Fibroblast of pulmonary artery (primary cell): Measurements from ENCODE around the gene ACRBP.

Source experiments
- DNase-seq: peaks from one replicate; pipeline ENCODE4 v3.0.0-alpha.2; 2010; ENCODE audit warnings: low read depth
- H3K4me3 ChIP-seq: replicated peaks from 2 replicates; pipeline ENCODE4 v1.5.1; 2011; ENCODE audit warnings: low read depth, mild to moderate bottlenecking, control low read depth, low read length, moderate library complexity
- TF ChIP-seq, protein P1 (sequence below): IDR thresholded peaks from 2 replicates; pipeline ENCODE4 v1.5.1; 2011; ENCODE audit warnings: mild to moderate bottlenecking, control low read depth, low read length, inconsistent platforms; ENCODE audit errors: missing control alignments

ACRBP gene

DNA sequence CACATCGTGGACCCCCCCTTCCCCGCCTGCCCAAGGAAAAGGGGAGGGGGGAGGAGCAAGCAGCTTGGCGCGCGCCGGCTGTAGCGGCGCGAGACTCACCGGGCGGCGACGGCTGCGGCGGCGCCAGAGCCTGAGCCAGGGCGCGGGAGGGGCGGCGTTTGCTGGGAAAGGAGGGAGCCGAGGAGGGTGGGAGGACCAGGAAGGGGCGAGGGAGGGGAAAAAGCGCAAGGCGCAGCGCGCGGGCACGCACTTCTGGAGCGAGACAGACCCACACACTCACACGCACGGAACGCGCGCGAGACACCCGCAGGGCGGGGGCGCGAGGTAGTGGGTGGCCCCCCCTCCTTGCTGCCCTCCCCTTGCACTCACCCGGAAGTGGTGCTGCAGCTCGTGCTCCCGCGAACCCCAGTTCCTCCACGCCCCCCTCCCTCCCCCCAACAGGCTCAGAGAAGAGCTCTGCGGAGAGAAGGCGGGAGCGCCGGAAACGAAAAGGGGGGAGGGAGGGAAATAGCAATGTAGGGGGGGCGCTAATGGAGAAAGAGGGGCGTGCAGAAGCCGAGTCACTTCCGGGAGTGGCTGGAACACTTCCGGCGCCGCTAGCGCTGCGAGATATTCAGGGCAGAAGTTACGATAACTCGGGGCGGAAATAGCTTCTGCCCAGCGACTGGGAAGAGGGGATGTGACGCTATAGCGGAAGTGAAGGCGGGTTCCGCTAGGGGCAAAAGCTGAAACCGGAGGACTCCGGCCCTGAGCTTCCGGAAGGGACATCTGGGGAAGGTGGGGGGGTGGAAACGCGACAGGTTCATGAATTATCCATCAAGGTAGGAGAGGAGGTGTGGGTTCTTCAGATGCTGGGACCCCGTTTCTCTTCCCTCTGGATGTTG lies 42.0 kb upstream of the ACRBP start, which contains the start of gene ZNF384:
Gene ZNF384, minus strand, starts transcription at position 377 of the 884 bp plus-strand sequence. CDS start 9,855 bp downstream, outside the sequence.
- peak within 1 kb of the TSS; percentile 78 for H3K4me3 ChIP-seq
- TF ChIP-seq, protein P1, sequence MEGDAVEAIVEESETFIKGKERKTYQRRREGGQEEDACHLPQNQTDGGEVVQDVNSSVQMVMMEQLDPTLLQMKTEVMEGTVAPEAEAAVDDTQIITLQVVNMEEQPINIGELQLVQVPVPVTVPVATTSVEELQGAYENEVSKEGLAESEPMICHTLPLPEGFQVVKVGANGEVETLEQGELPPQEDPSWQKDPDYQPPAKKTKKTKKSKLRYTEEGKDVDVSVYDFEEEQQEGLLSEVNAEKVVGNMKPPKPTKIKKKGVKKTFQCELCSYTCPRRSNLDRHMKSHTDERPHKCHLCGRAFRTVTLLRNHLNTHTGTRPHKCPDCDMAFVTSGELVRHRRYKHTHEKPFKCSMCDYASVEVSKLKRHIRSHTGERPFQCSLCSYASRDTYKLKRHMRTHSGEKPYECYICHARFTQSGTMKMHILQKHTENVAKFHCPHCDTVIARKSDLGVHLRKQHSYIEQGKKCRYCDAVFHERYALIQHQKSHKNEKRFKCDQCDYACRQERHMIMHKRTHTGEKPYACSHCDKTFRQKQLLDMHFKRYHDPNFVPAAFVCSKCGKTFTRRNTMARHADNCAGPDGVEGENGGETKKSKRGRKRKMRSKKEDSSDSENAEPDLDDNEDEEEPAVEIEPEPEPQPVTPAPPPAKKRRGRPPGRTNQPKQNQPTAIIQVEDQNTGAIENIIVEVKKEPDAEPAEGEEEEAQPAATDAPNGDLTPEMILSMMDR = no peak
- peak; percentile 99 for DNase-seq

DNA sequence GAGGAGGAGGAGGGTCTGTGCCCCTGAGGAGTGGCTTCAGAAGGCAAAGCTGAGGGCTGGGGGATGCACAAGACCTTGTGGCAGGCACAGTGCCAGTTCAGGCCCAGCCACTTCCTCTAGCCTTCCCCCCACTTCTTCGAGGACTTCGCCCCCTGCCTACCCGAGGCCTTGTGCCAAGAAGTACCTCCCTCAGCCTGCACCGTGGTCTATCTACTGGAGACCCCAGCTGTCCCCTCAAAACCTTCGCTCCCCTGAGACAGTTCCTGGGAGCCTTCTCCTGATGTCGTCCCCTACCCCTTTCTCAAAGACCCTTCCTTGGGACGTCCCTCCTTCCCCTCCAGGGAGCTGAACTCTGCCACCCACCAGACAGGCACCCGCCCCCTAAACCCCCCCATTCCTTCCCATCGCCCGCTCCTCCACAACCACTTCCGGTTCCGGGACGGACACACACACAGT lies 41.3 kb upstream of the ACRBP start:
- TF ChIP-seq, protein P1 = no peak
- H3K4me3 ChIP-seq = peak overlapping the region; percentile 78
- DNase-seq = no peak

DNA sequence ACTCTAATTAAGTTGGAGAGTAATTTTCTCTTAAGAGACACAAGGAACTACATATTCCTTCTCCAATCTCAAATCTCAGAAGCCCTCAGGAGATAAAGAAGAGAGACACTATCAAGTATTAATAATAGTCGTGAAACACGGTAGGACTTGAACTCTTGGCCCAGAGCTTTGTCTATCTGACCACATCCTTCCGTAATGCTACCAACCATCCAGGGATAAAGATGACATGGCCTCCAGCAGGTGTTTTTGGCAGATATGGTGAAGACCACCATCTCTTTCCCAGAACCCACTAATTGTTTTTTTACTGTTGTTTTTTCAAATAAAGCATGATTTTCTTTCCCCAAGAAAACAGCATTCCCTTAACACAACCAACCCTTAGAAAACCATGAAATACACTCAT lies 38.6 kb upstream of the ACRBP start:
- H3K4me3 ChIP-seq = no peak overlapping the region
- TF ChIP-seq, protein P1 = no peak
- no peak for DNase-seq

DNA sequence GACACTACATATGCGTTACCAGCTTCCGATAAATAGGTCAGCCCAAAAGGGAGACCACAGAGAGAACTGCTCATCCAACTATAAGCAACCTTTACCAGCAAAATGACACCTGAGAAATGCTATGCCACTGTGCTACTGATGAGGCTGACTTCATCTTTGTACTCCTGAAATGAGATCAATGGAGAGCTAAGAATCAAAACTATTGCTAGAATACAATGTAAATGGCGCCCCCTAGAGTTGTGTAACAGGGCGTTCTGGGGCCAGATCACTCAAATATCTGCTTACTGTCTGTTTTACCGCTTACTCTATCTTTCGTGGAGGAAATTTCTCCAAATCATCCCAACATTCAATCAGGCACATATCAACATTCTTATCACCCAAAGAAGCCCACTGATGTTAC lies 37.4 kb upstream of the ACRBP start:
- H3K4me3 ChIP-seq = no peak overlapping the region
- peak; percentile 40 for DNase-seq
- TF ChIP-seq, protein P1 = peak; percentile 47

DNA sequence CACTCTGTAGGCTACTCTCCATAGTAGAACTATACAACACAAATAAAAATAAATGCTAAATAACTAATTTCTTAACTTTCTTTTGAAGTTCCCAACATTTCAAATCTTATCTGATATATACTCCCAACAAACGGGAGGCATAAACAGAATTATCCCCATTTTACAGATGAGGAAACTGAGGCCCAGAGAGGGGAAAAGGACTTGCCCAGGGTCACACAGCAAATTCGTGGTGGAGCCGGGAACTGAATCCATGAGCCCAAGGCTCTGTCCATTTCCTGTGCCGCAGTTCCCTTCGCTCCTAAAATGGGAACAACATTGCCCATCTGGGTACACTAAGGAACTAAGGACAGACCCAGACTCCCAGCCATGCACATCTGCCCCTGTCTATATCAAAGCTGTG lies 29.7 kb upstream of the ACRBP start:
- DNase-seq = no peak
- TF ChIP-seq, protein P1 = no peak
- no peak overlapping the region for H3K4me3 ChIP-seq

DNA sequence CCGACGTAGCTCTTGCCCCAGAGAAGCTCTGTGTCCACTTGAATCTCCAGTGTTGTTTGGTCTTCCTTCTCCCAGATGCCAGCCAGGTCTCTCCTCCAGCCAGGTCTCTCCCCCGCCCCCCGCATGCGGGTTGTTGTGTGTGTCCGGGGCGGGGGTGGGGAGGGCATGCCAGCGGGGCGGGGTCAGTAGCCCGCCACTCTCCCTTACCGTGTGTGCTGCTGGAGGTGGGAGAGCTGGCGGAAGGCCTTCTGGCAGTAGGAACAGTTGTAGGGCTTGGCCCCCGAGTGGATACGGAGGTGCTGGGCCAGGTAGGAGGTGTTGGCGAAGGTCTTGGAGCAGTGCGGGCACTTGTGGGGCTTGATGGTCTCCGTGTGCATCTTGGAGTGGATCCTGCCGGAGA lies 24.9 kb upstream of the ACRBP start:
- TF ChIP-seq, protein P1 = no peak
- DNase-seq = no peak
- H3K4me3 ChIP-seq = no peak overlapping the region
